ENCODE data around the gene VEPH1. TPM values are rescaled to one million over a fixed set of nuclear protein-coding genes. Genes with fewer than 3 reads are reported as not detected.
A peak's percentile ranks its signal among the peaks of the same experiment; 100 is the strongest.

Gene VEPH1
- polyA plus RNA-seq, 1 of the 3 experiments (the other 2 are of a cell fraction): 6.0 TPM

DNA sequence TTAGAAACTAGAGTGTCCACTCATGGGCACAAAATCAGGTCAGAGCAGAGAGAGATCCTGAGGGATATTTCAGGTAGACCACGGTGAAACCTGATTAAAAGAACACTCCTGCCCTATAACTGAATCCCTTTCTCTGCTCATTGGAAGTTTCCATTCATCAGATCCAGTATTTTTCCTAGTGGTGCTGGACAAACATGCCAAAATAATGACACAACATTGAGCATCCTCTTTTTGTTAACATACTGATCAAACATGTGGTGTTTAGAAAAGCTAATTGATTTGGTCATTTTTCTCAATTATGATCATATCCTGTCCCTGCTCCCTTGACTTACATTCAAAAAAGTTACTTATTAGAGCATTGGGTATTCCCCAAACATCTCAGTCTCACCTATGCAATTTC is 39.4 kb downstream of the VEPH1 start (continued):
- TF ChIP-seq, protein P1, sequence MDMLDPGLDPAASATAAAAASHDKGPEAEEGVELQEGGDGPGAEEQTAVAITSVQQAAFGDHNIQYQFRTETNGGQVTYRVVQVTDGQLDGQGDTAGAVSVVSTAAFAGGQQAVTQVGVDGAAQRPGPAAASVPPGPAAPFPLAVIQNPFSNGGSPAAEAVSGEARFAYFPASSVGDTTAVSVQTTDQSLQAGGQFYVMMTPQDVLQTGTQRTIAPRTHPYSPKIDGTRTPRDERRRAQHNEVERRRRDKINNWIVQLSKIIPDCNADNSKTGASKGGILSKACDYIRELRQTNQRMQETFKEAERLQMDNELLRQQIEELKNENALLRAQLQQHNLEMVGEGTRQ (IDR thresholded peaks at IDR 0.05; ENCODE audit: borderline replicate concordance, low read depth, low read length): no peak
- TF ChIP-seq NRF1 (IDR thresholded peaks at IDR 0.05; ENCODE audit: low read depth, low read length): no peak
- TF ChIP-seq FOXJ3 (CRISPR knock-in tag; IDR thresholded peaks at IDR 0.05): no peak
- TF ChIP-seq GATA2 (CRISPR knock-in tag; IDR thresholded peaks at IDR 0.05): no peak
- no peak for TF ChIP-seq NFIC (IDR thresholded peaks at IDR 0.05; ENCODE audit: borderline replicate concordance)
- TF ChIP-seq TEAD4 (IDR thresholded peaks at IDR 0.05; ENCODE audit: borderline replicate concordance, insufficient read depth): no peak
- TF ChIP-seq MEF2A (IDR thresholded peaks at IDR 0.05; ENCODE audit: borderline replicate concordance, low read depth): no peak
- TF ChIP-seq, protein P2, sequence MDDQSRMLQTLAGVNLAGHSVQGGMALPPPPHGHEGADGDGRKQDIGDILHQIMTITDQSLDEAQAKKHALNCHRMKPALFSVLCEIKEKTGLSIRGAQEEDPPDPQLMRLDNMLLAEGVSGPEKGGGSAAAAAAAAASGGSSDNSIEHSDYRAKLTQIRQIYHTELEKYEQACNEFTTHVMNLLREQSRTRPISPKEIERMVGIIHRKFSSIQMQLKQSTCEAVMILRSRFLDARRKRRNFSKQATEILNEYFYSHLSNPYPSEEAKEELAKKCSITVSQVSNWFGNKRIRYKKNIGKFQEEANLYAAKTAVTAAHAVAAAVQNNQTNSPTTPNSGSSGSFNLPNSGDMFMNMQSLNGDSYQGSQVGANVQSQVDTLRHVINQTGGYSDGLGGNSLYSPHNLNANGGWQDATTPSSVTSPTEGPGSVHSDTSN (IDR thresholded peaks at IDR 0.05): no peak

DNA sequence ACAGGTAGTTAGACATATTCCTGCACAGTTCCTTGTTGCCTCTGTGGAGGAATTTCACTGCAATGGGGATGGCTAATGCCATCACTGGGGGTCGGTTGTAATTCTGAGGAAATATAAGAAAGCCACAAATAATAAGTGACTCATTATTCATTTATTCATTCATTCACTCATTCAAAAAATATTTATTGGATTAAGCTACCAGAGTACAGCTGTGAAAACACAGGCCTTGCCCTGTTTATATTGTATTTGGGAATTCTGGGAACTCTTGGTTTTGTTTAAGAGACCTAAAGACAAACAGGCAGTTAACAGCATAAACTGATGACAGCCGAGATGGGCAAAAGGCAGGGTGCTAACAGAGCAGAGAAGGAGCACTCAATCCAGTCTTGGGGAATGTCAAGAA is 43.0 kb downstream of the VEPH1 start:
- Histone ChIP-seq H3K36me3 (replicated peaks in 1 of 2; ENCODE audit: control insufficient read depth in 1 of 2, insufficient read depth in 2 of 2, low read length in 1 of 2) (peaks cover 0 to 16% of the 10 kb centered on the region in 2 experiments), H2AFZ (ENCODE audit: low read depth) (no peak overlapping the region), H3K27ac (ENCODE audit: low read depth in 2 of 2, low read length in 1 of 2) (peak overlapping the region in 1 of 2 experiments; percentile 65; a peak in 2 of 4 replicates), H4K20me1 (ENCODE audit: insufficient read depth) (no peaks in the 10 kb centered on the region), H3K9me3 (no peaks in the 10 kb centered on the region), H3K79me2 (ENCODE audit: insufficient read depth) (no peaks in the 10 kb centered on the region), H3F3A (replicated peaks; ENCODE audit: insufficient read depth) (no peaks in the 10 kb centered on the region), H3K9ac (peak overlapping the region; percentile 4; the same call in 1 of the 2 replicates), H3K4me1 (ENCODE audit: control insufficient read depth in 1 of 2, insufficient read depth in 2 of 2, low read depth in 1 of 2, low read length in 1 of 2) (peaks cover 0 to 15% of the 10 kb centered on the region in 2 experiments; a peak in 2 of 4 replicates), H3K4me2 (peak overlapping the region; percentile 59), H3K27me3 (ENCODE audit: insufficient read depth) (no peaks in the 10 kb centered on the region), H3K4me3 (ENCODE audit: low read depth in 2 of 2, low read length in 1 of 2) (no peak overlapping the region; a peak in 1 of 4 replicates), H3K9me2 (no peaks in the 10 kb centered on the region)
- no peak for DNase-seq
- ChIA-PET POLR2A (no interaction called here), CTCF (interaction anchor here (1.0 kb wide), 1 partner anchor 105 kb away, joined by 3 read pairs; no protein-coding TSS in a partner anchor)
- 38% methylated on average over 2 of the region's 2 CpGs for whole genome bisulfite sequencing (ENCODE audit: low lambda C conversion rate)
- TF ChIP-seq ELF1 (IDR thresholded peaks at IDR 0.05) (no peak), MEF2A (IDR thresholded peaks at IDR 0.05; ENCODE audit: borderline replicate concordance, low read depth) (peak; percentile 52; the same call in 1 of the 2 replicates), YY1 (IDR thresholded peaks at IDR 0.05; ENCODE audit: low read depth) (no peak), TCF12 (IDR thresholded peaks at IDR 0.05) (peak; percentile 90), POLR2AphosphoS5 (IDR thresholded peaks at IDR 0.05; ENCODE audit: low read depth, low read length) (peak; percentile 18; the same call in 1 of the 2 replicates), TEAD4 (IDR thresholded peaks at IDR 0.05; ENCODE audit: borderline replicate concordance, insufficient read depth) (peak; percentile 70; the same call in 1 of the 2 replicates), EP300 (IDR thresholded peaks at IDR 0.05; ENCODE audit: borderline replicate concordance in 1 of 2, low read depth in 1 of 2, low read length in 1 of 2) (peak in 1 of 2 experiments; percentile 73; a peak in 2 of 4 replicates), MXI1 (IDR thresholded peaks at IDR 0.05; ENCODE audit: low read depth, low read length) (no peak), RXRA (IDR thresholded peaks at IDR 0.05; ENCODE audit: borderline replicate concordance, low read depth) (no peak), FOXM1 (IDR thresholded peaks at IDR 0.05; ENCODE audit: low read depth) (no peak), RCOR1 (IDR thresholded peaks at IDR 0.05; ENCODE audit: low read length) (no peak), RFX5 (IDR thresholded peaks at IDR 0.05; ENCODE audit: low read length) (no peak), GABPA (IDR thresholded peaks at IDR 0.05; ENCODE audit: low read depth) (no peak), FOXJ3 (CRISPR knock-in tag; IDR thresholded peaks at IDR 0.05) (no peak), NRF1 (IDR thresholded peaks at IDR 0.05; ENCODE audit: low read depth, low read length) (no peak), GATA2 (CRISPR knock-in tag; IDR thresholded peaks at IDR 0.05) (no peak)
- TF ChIP-seq, protein P3, sequence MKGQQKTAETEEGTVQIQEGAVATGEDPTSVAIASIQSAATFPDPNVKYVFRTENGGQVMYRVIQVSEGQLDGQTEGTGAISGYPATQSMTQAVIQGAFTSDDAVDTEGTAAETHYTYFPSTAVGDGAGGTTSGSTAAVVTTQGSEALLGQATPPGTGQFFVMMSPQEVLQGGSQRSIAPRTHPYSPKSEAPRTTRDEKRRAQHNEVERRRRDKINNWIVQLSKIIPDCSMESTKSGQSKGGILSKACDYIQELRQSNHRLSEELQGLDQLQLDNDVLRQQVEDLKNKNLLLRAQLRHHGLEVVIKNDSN (IDR thresholded peaks at IDR 0.05; ENCODE audit: borderline replicate concordance, low read depth): no peak
- TF ChIP-seq, protein P1 (IDR thresholded peaks at IDR 0.05; ENCODE audit: borderline replicate concordance, low read depth, low read length): no peak
- TF ChIP-seq, protein P4, sequence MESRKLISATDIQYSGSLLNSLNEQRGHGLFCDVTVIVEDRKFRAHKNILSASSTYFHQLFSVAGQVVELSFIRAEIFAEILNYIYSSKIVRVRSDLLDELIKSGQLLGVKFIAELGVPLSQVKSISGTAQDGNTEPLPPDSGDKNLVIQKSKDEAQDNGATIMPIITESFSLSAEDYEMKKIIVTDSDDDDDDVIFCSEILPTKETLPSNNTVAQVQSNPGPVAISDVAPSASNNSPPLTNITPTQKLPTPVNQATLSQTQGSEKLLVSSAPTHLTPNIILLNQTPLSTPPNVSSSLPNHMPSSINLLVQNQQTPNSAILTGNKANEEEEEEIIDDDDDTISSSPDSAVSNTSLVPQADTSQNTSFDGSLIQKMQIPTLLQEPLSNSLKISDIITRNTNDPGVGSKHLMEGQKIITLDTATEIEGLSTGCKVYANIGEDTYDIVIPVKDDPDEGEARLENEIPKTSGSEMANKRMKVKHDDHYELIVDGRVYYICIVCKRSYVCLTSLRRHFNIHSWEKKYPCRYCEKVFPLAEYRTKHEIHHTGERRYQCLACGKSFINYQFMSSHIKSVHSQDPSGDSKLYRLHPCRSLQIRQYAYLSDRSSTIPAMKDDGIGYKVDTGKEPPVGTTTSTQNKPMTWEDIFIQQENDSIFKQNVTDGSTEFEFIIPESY (IDR thresholded peaks at IDR 0.05; ENCODE audit: borderline replicate concordance, low read depth): no peak
- TF ChIP-seq, protein P2 (IDR thresholded peaks at IDR 0.05): peak; percentile 55
- TF ChIP-seq, protein P5, sequence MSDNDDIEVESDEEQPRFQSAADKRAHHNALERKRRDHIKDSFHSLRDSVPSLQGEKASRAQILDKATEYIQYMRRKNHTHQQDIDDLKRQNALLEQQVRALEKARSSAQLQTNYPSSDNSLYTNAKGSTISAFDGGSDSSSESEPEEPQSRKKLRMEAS (IDR thresholded peaks at IDR 0.05; ENCODE audit: low read depth): no peak
- TF ChIP-seq, protein P6, sequence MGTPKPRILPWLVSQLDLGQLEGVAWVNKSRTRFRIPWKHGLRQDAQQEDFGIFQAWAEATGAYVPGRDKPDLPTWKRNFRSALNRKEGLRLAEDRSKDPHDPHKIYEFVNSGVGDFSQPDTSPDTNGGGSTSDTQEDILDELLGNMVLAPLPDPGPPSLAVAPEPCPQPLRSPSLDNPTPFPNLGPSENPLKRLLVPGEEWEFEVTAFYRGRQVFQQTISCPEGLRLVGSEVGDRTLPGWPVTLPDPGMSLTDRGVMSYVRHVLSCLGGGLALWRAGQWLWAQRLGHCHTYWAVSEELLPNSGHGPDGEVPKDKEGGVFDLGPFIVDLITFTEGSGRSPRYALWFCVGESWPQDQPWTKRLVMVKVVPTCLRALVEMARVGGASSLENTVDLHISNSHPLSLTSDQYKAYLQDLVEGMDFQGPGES (IDR thresholded peaks at IDR 0.05; ENCODE audit: low read depth, low read length): no peak

Data from SK-N-SH (cell line).